Activated CD8-positive, alpha-beta T cell treated with anti-CD3 and anti-CD28 coated beads for 36 hours (primary cell): Measurements from ENCODE around the gene AHCYL2. TPM values are rescaled to one million over a fixed set of nuclear protein-coding genes. Genes with fewer than 3 reads are reported as not detected.

Experiments
- ATAC-seq: fragments of 200-7000 bp; cut with Tn5 transposase; one replicate; pipeline ENCODE4 v1.10.0; 2021; ENCODE audit warnings: mild to moderate bottlenecking, moderate library complexity
- CTCF ChIA-PET: fragments of 350-600 bp; sonication (Branson Sonifier 250); formaldehyde crosslinking; loops from one replicate; lab custom pipeline; 2021; ENCODE audit warnings: antibody characterized with exemption; lab: Charles Lee
- POLR2A ChIA-PET: fragments of 350-600 bp; sonication (Branson Sonifier 250); formaldehyde crosslinking; loops from one replicate; lab custom pipeline; 2021; ENCODE audit warnings: antibody characterized with exemption; lab: Charles Lee
- DNase-seq: peaks from one replicate; pipeline ENCODE4 v3.0.0-alpha.2; 2020
- H3K27ac Mint-ChIP-seq: one replicate; pipeline ENCODE4 v1.8.0; 2021; ENCODE audit warnings: mild to moderate bottlenecking, mixed read lengths
- H3K27me3 Mint-ChIP-seq: one replicate; pipeline ENCODE4 v1.8.0; 2021; ENCODE audit warnings: mixed read lengths
- H3K36me3 Mint-ChIP-seq: one replicate; pipeline ENCODE4 v1.8.0; 2021; ENCODE audit warnings: low read depth, mixed read lengths
- H3K4me1 Mint-ChIP-seq: one replicate; pipeline ENCODE4 v1.8.0; 2021; ENCODE audit warnings: low read depth, mixed read lengths
- H3K4me3 Mint-ChIP-seq: one replicate; pipeline ENCODE4 v1.8.0; 2021; ENCODE audit warnings: mild to moderate bottlenecking, moderate library complexity, mixed read lengths
- H3K9me3 Mint-ChIP-seq: one replicate; pipeline ENCODE4 v1.8.0; 2021; ENCODE audit warnings: mixed read lengths
- CTCF ChIP-seq: fragments of 200-600 bp; IDR thresholded peaks from one replicate; pipeline ENCODE4 v1.8.0; 2022; ENCODE audit warnings: antibody characterized with exemption, mild to moderate bottlenecking
- intact Hi-C: fragments of 100-400 bp; cut with micrococcal nuclease; formaldehyde crosslinking; loops from one replicate; pipeline ENCODE4 v1.10.0; 2022
- total RNA-seq, 2 experiments: library from RNA; stranded (reverse); gene quantifications; one replicate each; pipeline ENCODE4 v1.2.3, GENCODE V29; 2021

AHCYL2 gene
- total RNA-seq, 2 experiments from 2014 or later, result 8.1 to 9.6 TPM

DNA sequence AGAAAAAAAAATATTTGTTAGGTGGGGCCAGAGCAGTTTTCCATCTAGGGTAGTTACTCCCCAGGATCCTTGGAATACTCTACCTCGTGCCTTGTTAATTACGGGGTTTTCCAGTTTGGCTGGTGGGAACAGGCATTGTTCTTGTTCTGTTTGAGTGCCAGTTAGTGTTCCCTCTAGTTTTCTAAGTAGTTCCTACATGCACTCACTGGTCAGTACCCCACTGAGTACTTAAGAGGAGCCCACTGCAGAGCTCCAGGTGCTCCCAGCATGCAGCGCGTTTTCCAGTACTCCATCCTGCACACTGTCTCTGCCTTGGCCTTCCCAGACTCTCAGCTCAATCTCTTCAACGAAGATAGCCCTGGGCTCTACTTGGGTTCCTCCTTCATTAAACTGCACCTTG, 58.0 kb downstream of the AHCYL2 start:
- ChIA-PET POLR2A (no interaction called here), CTCF (interaction anchor here (2.1 to 8.6 kb wide), 3 partner anchors 12 to 64 kb away, joined by 11 to 54 read pairs (median 31); no protein-coding TSS in a partner anchor)
- peaks cover 5% of the 10 kb centered on the region for H3K4me1 Mint-ChIP-seq
- H3K9me3 Mint-ChIP-seq, result no peaks in the 10 kb centered on the region
- no peaks in the 10 kb centered on the region for H3K27me3 Mint-ChIP-seq
- H3K27ac Mint-ChIP-seq, result no peak overlapping the region
- DNase-seq, result no peak
- H3K4me3 Mint-ChIP-seq, result no peak overlapping the region
- no peaks in the 10 kb centered on the region for H3K36me3 Mint-ChIP-seq
- no peak for ATAC-seq
- TF ChIP-seq CTCF, result no peak
- intact Hi-C loops, result no loop called here

DNA sequence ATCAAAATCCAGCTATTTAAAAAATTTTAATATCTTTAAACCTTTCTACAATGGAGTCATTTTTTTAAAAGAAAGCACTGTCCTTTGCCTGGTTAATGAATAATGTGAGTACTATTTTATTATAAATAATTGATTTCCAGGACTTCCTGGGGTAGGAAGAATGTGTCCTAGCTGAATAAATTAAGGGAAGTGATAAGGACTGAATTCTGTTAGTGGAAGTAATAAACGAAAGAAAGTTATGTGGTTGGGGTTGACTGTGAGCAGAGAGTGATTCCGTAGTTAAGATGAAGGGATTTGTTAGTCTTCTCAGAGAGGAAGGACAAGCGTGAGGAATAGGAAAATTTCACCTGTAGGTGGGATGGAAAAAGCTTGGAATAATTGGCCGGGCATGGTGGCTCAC, 59.1 kb downstream of the AHCYL2 start:
- TF ChIP-seq CTCF, result no peak
- Mint-ChIP-seq H3K27me3 (no peaks in the 10 kb centered on the region), H3K9me3 (no peaks in the 10 kb centered on the region), H3K27ac (no peak overlapping the region), H3K4me3 (no peak overlapping the region), H3K4me1 (peaks cover 5% of the 10 kb centered on the region), H3K36me3 (no peaks in the 10 kb centered on the region)
- CTCF ChIA-PET, result interaction anchor here (0.6 to 8.6 kb wide), 12 partner anchors 10 to 192 kb away, joined by 3 to 54 read pairs (median 6); no protein-coding TSS in a partner anchor
- no peak for DNase-seq
- no peak for ATAC-seq
- intact Hi-C loops, result no loop called here
- POLR2A ChIA-PET, result no interaction called here

GRCh38 chr7:129285111-129285510, 60.3 kb downstream of the AHCYL2 start:
- H3K4me1 Mint-ChIP-seq, result no peaks in the 10 kb centered on the region
- H3K9me3 Mint-ChIP-seq, result no peaks in the 10 kb centered on the region
- POLR2A ChIA-PET, result no interaction called here

DNA sequence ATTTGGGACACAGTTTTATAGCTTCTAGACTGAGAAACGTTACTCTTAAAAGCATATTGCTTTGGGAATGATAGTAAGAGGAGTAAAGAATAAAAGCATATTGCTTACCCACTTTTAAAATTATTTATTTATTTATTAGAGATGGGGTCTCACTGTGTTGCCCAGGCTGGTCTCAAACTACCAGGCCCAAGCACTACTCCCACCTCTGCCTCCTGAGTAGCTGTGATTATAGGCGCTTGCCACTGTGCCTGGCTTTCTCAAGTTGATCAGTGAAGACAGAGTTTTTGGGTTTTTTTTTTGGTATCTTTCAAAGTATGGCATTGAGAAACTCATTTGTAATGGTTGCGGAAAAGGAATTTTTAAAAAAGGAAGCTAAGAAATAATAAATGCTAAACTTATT, 68.0 kb downstream of the AHCYL2 start:
- DNase-seq (no peak), ATAC-seq (no peak)
- Mint-ChIP-seq H3K36me3 (peaks cover 3% of the 10 kb centered on the region), H3K27me3 (no peaks in the 10 kb centered on the region), H3K4me1 (no peaks in the 10 kb centered on the region), H3K9me3 (no peaks in the 10 kb centered on the region), H3K4me3 (no peak overlapping the region), H3K27ac (no peak overlapping the region)
- no peak for TF ChIP-seq CTCF
- intact Hi-C loops, result no loop called here
- POLR2A ChIA-PET, result interaction anchor here (1.1 kb wide), 1 partner anchor 74 kb away, joined by 4 read pairs; no protein-coding TSS in a partner anchor
- CTCF ChIA-PET, result interaction anchor here (0.6 to 1.4 kb wide), 3 partner anchors 15 to 82 kb away, joined by 3 to 6 read pairs (median 3); no protein-coding TSS in a partner anchor

More at GRCh38 chr7:129285111-129285510, 60.3 kb downstream of the AHCYL2 start:
- CTCF ChIA-PET, result interaction anchor here (0.9 to 8.6 kb wide), 9 partner anchors 9 to 121 kb away, joined by 3 to 54 read pairs (median 6); no protein-coding TSS in a partner anchor
- Mint-ChIP-seq H3K27me3 (no peaks in the 10 kb centered on the region), H3K27ac (no peak overlapping the region), H3K4me3 (no peak overlapping the region), H3K36me3 (no peaks in the 10 kb centered on the region)
- DNase-seq (no peak), ATAC-seq (no peak)
- TF ChIP-seq CTCF, result no peak
- intact Hi-C loops, result no loop called here

GRCh38 chr7:129295015-129295423, 70.2 kb downstream of the AHCYL2 start:
- DNase-seq (no peak), ATAC-seq (no peak)
- no peak for TF ChIP-seq CTCF
- intact Hi-C loops, result no loop called here
- POLR2A ChIA-PET, result interaction anchor here (1.1 kb wide), 1 partner anchor 70 kb away, joined by 5 read pairs; the partner anchor contains the start of gene AHCYL2
- H3K4me1 Mint-ChIP-seq, result no peaks in the 10 kb centered on the region
- H3K27me3 Mint-ChIP-seq, result no peaks in the 10 kb centered on the region
- H3K9me3 Mint-ChIP-seq, result no peaks in the 10 kb centered on the region
- no peak overlapping the region for H3K27ac Mint-ChIP-seq
- H3K36me3 Mint-ChIP-seq, result peaks cover 3% of the 10 kb centered on the region
- CTCF ChIA-PET, result interaction anchor here (1.2 to 5.7 kb wide), 3 partner anchors 10 to 131 kb away, joined by 4 to 101 read pairs (median 7); no protein-coding TSS in a partner anchor
- no peak overlapping the region for H3K4me3 Mint-ChIP-seq
